ENCODE results near the gene PEAK1. TPM values are rescaled to one million over a fixed set of nuclear protein-coding genes. Genes with fewer than 3 reads are reported as not detected.
"Not testable (repeated sequence)": the region's sequence is repeated elsewhere in the genome, so short reads cannot be mapped to it uniquely, and the experiment has no call there.

PEAK1 gene
- total and polyA plus RNA-seq, 4 donors = 8.6 to 147 (median 40.2) TPM

DNA sequence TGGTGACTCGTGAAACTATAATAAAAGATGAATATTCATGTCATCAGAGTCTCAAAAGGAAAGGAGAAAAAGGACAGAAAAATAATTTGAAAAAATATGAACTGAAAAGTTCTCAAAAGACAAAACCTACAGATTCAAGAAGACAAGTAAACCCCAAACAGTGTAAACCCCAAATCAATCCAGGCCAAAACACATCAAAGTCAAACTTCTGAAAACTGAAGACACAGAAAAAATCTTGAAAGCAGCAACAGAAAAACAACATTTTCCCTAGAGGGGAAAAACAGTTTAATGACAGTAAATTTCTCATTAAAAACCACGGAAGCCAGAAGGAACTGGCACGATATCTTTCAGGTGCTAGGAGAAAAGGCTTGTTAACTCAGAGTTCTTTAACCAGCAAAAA is 143.8 kb downstream of the PEAK1 start:
- H3K27ac ChIP-seq (ENCODE audit: low read depth in 1 of 2, low read length in 1 of 2) = no peak overlapping the region
- no peak for ATAC-seq (ENCODE audit: insufficient read depth, low FRiP score)
- WGBS, 2 donors = 79 to 87% methylated on average over 3 of the region's 3 CpGs
- H3K36me3 ChIP-seq (ENCODE audit: control insufficient read depth in 4 of 4, insufficient read depth in 4 of 4, low read length in 4 of 4) = peaks cover 0 to 4% (median 2%) of the 10 kb centered on the region in 4 donors
- peaks cover 0 to 2% (median 0%) of the 10 kb centered on the region in 4 donors for H3K9me3 ChIP-seq (ENCODE audit: control insufficient read depth in 4 of 4, insufficient read depth in 3 of 4, low read length in 3 of 4)
- peaks cover 0 to 2% (median 0%) of the 10 kb centered on the region in 5 donors for H3K4me1 ChIP-seq (ENCODE audit: control insufficient read depth in 5 of 5, insufficient read depth in 5 of 5, low read length in 5 of 5)
- no peak overlapping the region for H3K4me3 ChIP-seq
- no peaks in the 10 kb centered on the region for H3K27me3 ChIP-seq (ENCODE audit: control insufficient read depth in 3 of 3, insufficient read depth in 3 of 3, low read length in 2 of 3)
- DNase-seq = no peak
- TF ChIP-seq, protein P1, sequence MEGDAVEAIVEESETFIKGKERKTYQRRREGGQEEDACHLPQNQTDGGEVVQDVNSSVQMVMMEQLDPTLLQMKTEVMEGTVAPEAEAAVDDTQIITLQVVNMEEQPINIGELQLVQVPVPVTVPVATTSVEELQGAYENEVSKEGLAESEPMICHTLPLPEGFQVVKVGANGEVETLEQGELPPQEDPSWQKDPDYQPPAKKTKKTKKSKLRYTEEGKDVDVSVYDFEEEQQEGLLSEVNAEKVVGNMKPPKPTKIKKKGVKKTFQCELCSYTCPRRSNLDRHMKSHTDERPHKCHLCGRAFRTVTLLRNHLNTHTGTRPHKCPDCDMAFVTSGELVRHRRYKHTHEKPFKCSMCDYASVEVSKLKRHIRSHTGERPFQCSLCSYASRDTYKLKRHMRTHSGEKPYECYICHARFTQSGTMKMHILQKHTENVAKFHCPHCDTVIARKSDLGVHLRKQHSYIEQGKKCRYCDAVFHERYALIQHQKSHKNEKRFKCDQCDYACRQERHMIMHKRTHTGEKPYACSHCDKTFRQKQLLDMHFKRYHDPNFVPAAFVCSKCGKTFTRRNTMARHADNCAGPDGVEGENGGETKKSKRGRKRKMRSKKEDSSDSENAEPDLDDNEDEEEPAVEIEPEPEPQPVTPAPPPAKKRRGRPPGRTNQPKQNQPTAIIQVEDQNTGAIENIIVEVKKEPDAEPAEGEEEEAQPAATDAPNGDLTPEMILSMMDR (IDR thresholded peaks at IDR 0.05; ENCODE audit: control extremely low read depth, extremely low read depth) = no peak
- H3K9ac ChIP-seq (ENCODE audit: insufficient read depth in 1 of 2, low read length in 2 of 2) = no peak overlapping the region

DNA sequence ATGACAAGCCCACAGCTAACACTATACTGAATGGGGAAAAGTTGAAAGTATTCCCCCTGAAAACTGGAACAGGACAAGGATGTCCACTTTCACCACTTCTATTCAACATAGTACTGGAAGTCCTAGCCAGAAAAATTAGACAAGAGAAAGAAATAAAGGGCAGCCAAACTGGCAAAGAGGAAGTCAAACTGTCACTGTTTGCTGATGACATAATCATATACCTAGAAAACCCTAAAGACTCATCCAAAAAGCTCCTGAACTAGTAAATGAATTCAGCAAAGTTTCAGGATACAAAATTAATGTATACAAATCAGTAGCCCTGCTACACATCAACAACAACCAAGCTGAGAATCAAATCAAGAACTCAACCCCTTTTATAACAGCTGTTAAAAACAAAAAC is 146.8 kb downstream of the PEAK1 start:
- H3K4me3 ChIP-seq; H3K27ac ChIP-seq (ENCODE audit: low read depth in 1 of 2, low read length in 1 of 2); DNase-seq; H3K36me3 ChIP-seq (ENCODE audit: control insufficient read depth in 4 of 4, insufficient read depth in 4 of 4, low read length in 4 of 4); H3K27me3 ChIP-seq (ENCODE audit: control insufficient read depth in 3 of 3, insufficient read depth in 3 of 3, low read length in 2 of 3); H3K4me1 ChIP-seq (ENCODE audit: control insufficient read depth in 5 of 5, insufficient read depth in 5 of 5, low read length in 5 of 5); ATAC-seq (ENCODE audit: insufficient read depth, low FRiP score); H3K9ac ChIP-seq (ENCODE audit: insufficient read depth in 1 of 2, low read length in 2 of 2); H3K9me3 ChIP-seq (ENCODE audit: control insufficient read depth in 4 of 4, insufficient read depth in 3 of 4, low read length in 3 of 4): not testable (repeated sequence)

DNA sequence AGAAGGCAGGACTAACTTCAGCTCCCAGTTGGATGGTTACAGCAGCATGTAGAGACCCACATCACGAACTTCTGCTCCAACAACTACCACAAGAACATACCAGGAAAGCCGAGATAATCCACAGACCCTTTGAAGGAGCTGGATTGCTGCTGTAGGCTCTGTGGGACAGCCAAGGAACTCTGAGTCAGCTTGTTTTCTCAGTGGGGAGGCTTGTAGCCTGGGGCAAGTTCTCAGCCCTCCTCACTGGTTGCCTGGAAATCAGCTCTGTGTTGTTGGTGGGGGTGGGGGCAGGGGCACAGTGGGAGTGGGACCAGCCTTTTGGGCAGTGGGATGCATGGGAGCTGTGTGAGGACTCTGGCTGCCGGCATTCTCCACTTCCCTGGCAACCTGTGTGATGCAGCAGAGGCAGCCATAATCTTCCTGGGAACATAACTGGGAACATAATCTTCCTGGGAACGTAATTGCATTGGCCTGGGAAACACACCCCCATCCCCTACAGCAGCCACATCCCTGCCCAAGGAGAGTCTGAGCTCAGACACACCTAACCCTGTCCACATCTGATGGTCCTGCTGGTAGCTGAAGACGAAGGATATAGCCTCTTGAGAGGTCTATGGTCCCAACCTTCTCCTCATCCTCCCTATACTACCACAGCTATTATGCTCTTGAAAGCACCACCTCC is 153.1 kb downstream of the PEAK1 start:
- peaks cover 0 to 6% (median 1%) of the 10 kb centered on the region in 4 donors for H3K36me3 ChIP-seq (ENCODE audit: control insufficient read depth in 4 of 4, insufficient read depth in 4 of 4, low read length in 4 of 4)
- H3K9ac ChIP-seq (ENCODE audit: insufficient read depth in 1 of 2, low read length in 2 of 2) = no peak overlapping the region
- no peak for ATAC-seq (ENCODE audit: insufficient read depth, low FRiP score)
- H3K27me3 ChIP-seq (ENCODE audit: control insufficient read depth in 3 of 3, insufficient read depth in 3 of 3, low read length in 2 of 3) = no peaks in the 10 kb centered on the region
- no peak overlapping the region for H3K27ac ChIP-seq (ENCODE audit: low read depth in 1 of 2, low read length in 1 of 2)
- TF ChIP-seq, protein P1 (IDR thresholded peaks at IDR 0.05; ENCODE audit: control extremely low read depth, extremely low read depth) = no peak
- H3K9me3 ChIP-seq (ENCODE audit: control insufficient read depth in 4 of 4, insufficient read depth in 3 of 4, low read length in 3 of 4) = peaks cover 0 to 3% (median 0%) of the 10 kb centered on the region in 4 donors
- peaks cover 0 to 6% (median 0%) of the 10 kb centered on the region in 5 donors for H3K4me1 ChIP-seq (ENCODE audit: control insufficient read depth in 5 of 5, insufficient read depth in 5 of 5, low read length in 5 of 5)
- 93 to 95% methylated on average over 5 of the region's 5 CpGs for WGBS, 2 donors
- H3K4me3 ChIP-seq = no peak overlapping the region
- DNase-seq = no peak

DNA sequence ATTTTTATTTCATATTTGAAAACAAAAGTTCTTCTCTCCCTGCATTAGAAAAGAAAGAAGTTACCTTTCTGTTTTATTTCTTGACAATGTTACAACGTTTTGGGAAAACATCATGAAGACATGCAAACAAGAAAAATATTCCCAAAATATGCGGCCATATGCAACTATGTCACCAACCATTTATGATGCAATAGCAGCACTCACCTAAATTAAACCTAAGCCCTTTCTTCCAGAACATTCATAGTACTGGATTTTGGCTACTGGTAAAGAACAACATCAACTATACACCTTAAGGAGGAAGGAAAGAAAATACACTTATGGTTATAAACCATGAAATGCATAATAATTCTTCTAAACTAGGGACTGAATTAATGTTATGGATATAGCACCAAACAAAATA is 164.5 kb downstream of the PEAK1 start:
- no peak overlapping the region for H3K4me3 ChIP-seq
- ATAC-seq (ENCODE audit: insufficient read depth, low FRiP score) (no peak), DNase-seq (no peak)
- no peak overlapping the region for H3K27ac ChIP-seq (ENCODE audit: low read depth in 1 of 2, low read length in 1 of 2)
- H3K9ac ChIP-seq (ENCODE audit: insufficient read depth in 1 of 2, low read length in 2 of 2) = no peak overlapping the region
- H3K9me3 ChIP-seq (ENCODE audit: control insufficient read depth in 4 of 4, insufficient read depth in 3 of 4, low read length in 3 of 4) = no peaks in the 10 kb centered on the region
- TF ChIP-seq, protein P1 (IDR thresholded peaks at IDR 0.05; ENCODE audit: control extremely low read depth, extremely low read depth) = no peak
- 92 to 95% methylated on average over 2 of the region's 2 CpGs for WGBS, 2 donors
- H3K27me3 ChIP-seq (ENCODE audit: control insufficient read depth in 3 of 3, insufficient read depth in 3 of 3, low read length in 2 of 3) = no peaks in the 10 kb centered on the region
- H3K4me1 ChIP-seq (ENCODE audit: control insufficient read depth in 5 of 5, insufficient read depth in 5 of 5, low read length in 5 of 5) = peaks cover 0 to 4% (median 0%) of the 10 kb centered on the region in 5 donors
- peaks cover 0 to 6% (median 5%) of the 10 kb centered on the region in 4 donors for H3K36me3 ChIP-seq (ENCODE audit: control insufficient read depth in 4 of 4, insufficient read depth in 4 of 4, low read length in 4 of 4)

All from lung (tissue), 12 donors.